Measurements from ENCODE around the gene OR10T2.
"Not testable (repeated sequence)": the region's sequence is repeated elsewhere in the genome, so short reads cannot be mapped to it uniquely, and the experiment has no call there.

The OR10T2 gene

GRCh38 chr1:158355773-158356285 lies 43.4 kb downstream of the OR10T2 start:
- DNase-seq, result no peak

DNA sequence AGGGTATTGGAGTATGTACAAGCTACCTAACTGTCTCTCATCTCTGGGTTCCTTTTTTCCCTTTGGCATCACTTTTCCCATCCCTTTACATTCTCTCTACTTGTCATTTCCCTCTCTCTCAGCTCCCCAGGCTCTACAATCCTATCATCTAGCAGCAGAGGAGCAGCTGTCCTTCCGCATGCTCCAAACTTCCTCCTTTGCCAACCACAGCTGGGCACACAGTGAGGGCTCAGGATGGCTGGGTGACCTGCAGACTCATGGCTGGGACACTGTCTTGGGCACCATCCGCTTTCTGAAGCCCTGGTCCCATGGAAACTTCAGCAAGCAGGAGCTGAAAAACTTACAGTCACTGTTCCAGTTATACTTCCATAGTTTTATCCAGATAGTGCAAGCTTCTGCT lies 45.0 kb downstream of the OR10T2 start:
- no peak for DNase-seq

GRCh38 chr1:158353303-158354075 lies 45.8 kb downstream of the OR10T2 start, which contains the start of gene CD1E:
Gene CD1E (plus strand): TSS chr1:158353894. CDS start chr1:158353989, 95 bp downstream.
- no peak for DNase-seq

- not testable (repeated sequence) for DNase-seq
Observed at GRCh38 chr1:158348946-158349345, 50.3 kb downstream of the OR10T2 start.

All from midbrain (tissue), 1 donor.